Measurements from ENCODE around the gene SOX12. TPM values are rescaled to one million over a fixed set of nuclear protein-coding genes. Genes with fewer than 3 reads are reported as not detected.

Gene SOX12
- total and polyA plus RNA-seq, 12 donors, result 4.5 to 16.5 (median 9.7) TPM

DNA sequence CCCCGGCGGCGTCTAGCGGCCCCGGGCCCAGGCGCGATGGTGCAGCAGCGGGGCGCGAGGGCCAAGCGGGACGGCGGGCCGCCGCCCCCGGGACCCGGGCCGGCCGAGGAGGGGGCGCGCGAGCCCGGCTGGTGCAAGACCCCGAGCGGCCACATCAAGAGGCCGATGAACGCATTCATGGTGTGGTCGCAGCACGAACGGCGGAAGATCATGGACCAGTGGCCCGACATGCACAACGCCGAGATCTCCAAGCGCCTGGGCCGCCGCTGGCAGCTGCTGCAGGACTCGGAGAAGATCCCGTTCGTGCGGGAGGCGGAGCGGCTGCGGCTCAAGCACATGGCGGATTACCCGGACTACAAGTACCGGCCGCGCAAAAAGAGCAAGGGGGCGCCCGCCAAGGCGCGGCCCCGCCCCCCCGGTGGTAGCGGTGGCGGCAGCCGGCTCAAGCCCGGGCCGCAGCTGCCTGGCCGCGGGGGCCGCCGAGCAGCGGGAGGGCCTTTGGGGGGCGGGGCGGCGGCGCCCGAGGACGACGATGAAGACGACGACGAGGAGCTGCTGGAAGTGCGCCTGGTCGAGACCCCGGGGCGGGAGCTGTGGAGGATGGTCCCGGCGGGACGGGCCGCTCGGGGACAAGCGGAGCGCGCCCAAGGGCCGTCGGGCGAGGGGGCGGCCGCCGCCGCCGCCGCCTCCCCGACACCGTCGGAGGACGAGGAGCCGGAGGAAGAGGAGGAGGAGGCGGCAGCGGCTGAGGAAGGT, 715 bp downstream of the SOX12 start:
- Histone ChIP-seq H3K9me3 (no peaks in the 10 kb centered on the region), H3K27me3 (peaks cover 0 to 9% (median 0%) of the 10 kb centered on the region in 7 donors), H3K4me1 (peaks cover 5 to 57% (median 27%) of the 10 kb centered on the region in 9 donors), H3K27ac (peak overlapping the region; percentile 78 to 98 (median 95)), H3K36me3 (no peaks in the 10 kb centered on the region), H3K4me3 (peak overlapping the region; percentile 50 to 83 (median 73))
- 0 to 1% methylated on average over 85 to 103 of the region's 103 CpGs for WGBS, 2 donors
- peak; percentile 57 to 66 for DNase-seq
- TF ChIP-seq CTCF (IDR thresholded peaks at IDR 0.05), result peak in 2 of 9 donors; percentile 14 to 16
- intact Hi-C loops (cut with DNase I), result loop anchor here in 5 of 10 donors (1.0 to 10.0 kb wide), 7 partner anchors 15 to 59 kb away; partner anchors contain the start of gene ZCCHC3 (in 1 of the 5)
- ATAC-seq, result no peak

DNA sequence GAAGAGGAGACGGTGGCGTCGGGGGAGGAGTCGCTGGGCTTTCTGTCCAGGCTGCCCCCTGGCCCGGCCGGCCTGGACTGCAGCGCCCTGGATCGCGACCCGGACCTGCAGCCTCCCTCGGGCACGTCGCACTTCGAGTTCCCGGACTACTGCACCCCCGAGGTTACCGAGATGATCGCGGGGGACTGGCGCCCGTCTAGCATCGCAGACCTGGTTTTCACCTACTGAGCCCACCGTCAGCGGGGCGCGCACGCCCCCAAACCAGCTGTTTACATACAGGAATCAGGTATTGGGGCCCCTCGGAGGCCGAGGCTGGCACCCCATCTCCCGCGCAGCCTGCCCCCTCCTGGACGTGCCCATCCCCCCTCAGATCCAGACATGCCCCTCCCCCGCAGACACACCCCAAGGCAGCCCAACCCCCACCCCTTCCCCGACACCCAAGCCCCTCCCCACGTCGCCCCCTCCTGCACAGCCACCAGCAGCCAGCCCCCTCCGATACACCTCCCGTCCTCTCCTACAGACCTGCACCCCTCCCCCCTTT, 1.4 kb downstream of the SOX12 start:
- Histone ChIP-seq H3K27ac (peak overlapping the region; percentile 83 to 98 (median 95)), H3K9me3 (no peaks in the 10 kb centered on the region), H3K27me3 (peaks cover 0 to 9% (median 0%) of the 10 kb centered on the region in 7 donors), H3K4me1 (peaks cover 5 to 57% (median 27%) of the 10 kb centered on the region in 9 donors), H3K4me3 (peak overlapping the region; percentile 50 to 83 (median 73)), H3K36me3 (no peaks in the 10 kb centered on the region)
- no peak for DNase-seq
- intact Hi-C loops (cut with DNase I), result loop anchor here in 4 of 10 donors (5.0 to 10.0 kb wide), 3 partner anchors 49 to 59 kb away; no protein-coding TSS in a partner anchor
- peak in 1 of 9 donors; percentile 3 for TF ChIP-seq CTCF (IDR thresholded peaks at IDR 0.05)
- 0 to 2% methylated on average over 37 to 38 of the region's 38 CpGs for WGBS, 2 donors
- no peak for ATAC-seq

- DNase-seq, result peak; percentile 81 to 88
- H3K4me3 ChIP-seq, result peak overlapping the region in 9 of 10 donors; percentile 50 to 83 (median 73)
- H3K27me3 ChIP-seq, result peaks cover 0 to 9% (median 0%) of the 10 kb centered on the region in 7 donors
- H3K9me3 ChIP-seq, result no peaks in the 10 kb centered on the region
- 6% methylated on average over 39 to 47 of the region's 47 CpGs for WGBS, 2 donors
- TF ChIP-seq CTCF (IDR thresholded peaks at IDR 0.05), result no peak
- peak overlapping the region in 9 of 10 donors; percentile 58 to 97 (median 86) for H3K27ac ChIP-seq
- H3K4me1 ChIP-seq, result peaks cover 5 to 57% (median 27%) of the 10 kb centered on the region in 9 donors
- peak; percentile 34 to 71 (median 66) for ATAC-seq
- intact Hi-C loops (cut with DNase I), result loop anchor here in 4 of 10 donors (1.0 to 10.0 kb wide), 4 partner anchors 29 to 60 kb away; no protein-coding TSS in a partner anchor
- no peaks in the 10 kb centered on the region for H3K36me3 ChIP-seq
Measured at GRCh38 chr20:327186-328026, 2.1 kb downstream of the SOX12 start.
